MM.1S (cell line): ENCODE data around the gene ARHGAP32.
"Not testable (repeated sequence)": the region's sequence is repeated elsewhere in the genome, so short reads cannot be mapped to it uniquely, and the experiment has no call there.

Experiments used
- DNase-seq: peaks from one replicate; pipeline ENCODE4 v3.0.0-alpha.2; 2015
- H2AFZ ChIP-seq: fragments of 300-600 bp; sonication (generic); 2 replicates; pipeline ENCODE4 v1.6.0; 2016; ENCODE audit warnings: antibody characterized with exemption, low read length
- H3F3A ChIP-seq: fragments of 300-600 bp; sonication (generic); 2 replicates; pipeline ENCODE4 v1.6.1; 2016; ENCODE audit warnings: mild to moderate bottlenecking, antibody characterized with exemption, low read length, moderate library complexity, mixed read lengths; ENCODE audit not compliant: insufficient read depth
- H3K27ac ChIP-seq: fragments of 300-600 bp; sonication (generic); 2 replicates; pipeline ENCODE4 v1.5.1; 2016; ENCODE audit warnings: mild to moderate bottlenecking, low read length
- H3K27me3 ChIP-seq: fragments of 300-600 bp; sonication (generic); replicated peaks from 2 replicates; pipeline ENCODE4 v1.6.0; 2016; ENCODE audit warnings: low read length; ENCODE audit not compliant: insufficient read depth
- H3K36me3 ChIP-seq: fragments of 300-600 bp; sonication (generic); replicated peaks from 2 replicates; pipeline ENCODE4 v1.6.1; 2016; ENCODE audit warnings: mild to moderate bottlenecking, low read length, mixed read lengths; ENCODE audit not compliant: insufficient read depth
- H3K4me1 ChIP-seq: fragments of 300-600 bp; sonication (generic); 2 replicates; pipeline ENCODE4 v1.6.1; 2016; ENCODE audit warnings: low read length, mixed read lengths
- H3K4me2 ChIP-seq: fragments of 300-600 bp; sonication (generic); 2 replicates; pipeline ENCODE4 v1.6.0; 2016; ENCODE audit warnings: low read depth, low read length
- H3K4me3 ChIP-seq: fragments of 300-600 bp; sonication (generic); 2 replicates; pipeline ENCODE4 v1.5.1; 2016; ENCODE audit warnings: low read length, mixed read lengths
- H3K79me2 ChIP-seq: fragments of 300-600 bp; sonication (generic); 2 replicates; pipeline ENCODE4 v1.6.1; 2016; ENCODE audit warnings: mixed run types, low read length, mixed read lengths
- H3K9ac ChIP-seq: fragments of 300-600 bp; sonication (generic); 2 replicates; pipeline ENCODE4 v1.6.1; 2016; ENCODE audit warnings: low read length, mixed read lengths
- H3K9me2 ChIP-seq: fragments of 300-600 bp; sonication (generic); replicated peaks from 2 replicates; pipeline ENCODE4 v1.6.1; 2016; ENCODE audit warnings: mild to moderate bottlenecking, low read length, mixed read lengths; ENCODE audit not compliant: insufficient read depth
- H3K9me3 ChIP-seq: fragments of 300-600 bp; sonication (generic); replicated peaks from 2 replicates; pipeline ENCODE4 v1.6.1; 2016; ENCODE audit warnings: mild to moderate bottlenecking, low read length, mixed read lengths; ENCODE audit not compliant: insufficient read depth
- H4K20me1 ChIP-seq: fragments of 300-600 bp; sonication (generic); 2 replicates; pipeline ENCODE4 v1.6.1; 2016; ENCODE audit warnings: mild to moderate bottlenecking, low read length, moderate library complexity, mixed read lengths; ENCODE audit not compliant: insufficient read depth
- EZH2 ChIP-seq: fragments of 300-600 bp; sonication (generic); optimal IDR thresholded peaks from 2 replicates; pipeline ENCODE3; 2017; ENCODE audit warnings: low read depth, mild to moderate bottlenecking, antibody characterized with exemption, low read length, mixed read lengths
- EZH2phosphoT487 ChIP-seq: fragments of 300-600 bp; sonication (generic); IDR thresholded peaks from 2 replicates; pipeline ENCODE4 v1.6.1; 2018; ENCODE audit warnings: antibody characterized with exemption, low read length
- TF ChIP-seq, protein P1 (sequence below): fragments of 300-600 bp; sonication (generic); IDR thresholded peaks from 2 replicates; pipeline ENCODE4 v1.5.1; 2016; ENCODE audit warnings: antibody characterized with exemption, low read length, mixed read lengths

ARHGAP32 gene

GRCh38 chr11:129012880-129013279, 179.2 kb downstream of the ARHGAP32 start:
- no peak overlapping the region for H3K27ac ChIP-seq

GRCh38 chr11:129006161-129006560, 186.0 kb downstream of the ARHGAP32 start:
- H3K27me3 ChIP-seq, result no peaks in the 10 kb centered on the region

More at GRCh38 chr11:129012880-129013279, 179.2 kb downstream of the ARHGAP32 start:
- H3K79me2 ChIP-seq, result no peaks in the 10 kb centered on the region
- no peak overlapping the region for H2AFZ ChIP-seq
- H3K4me1 ChIP-seq, result no peaks in the 10 kb centered on the region
- no peaks in the 10 kb centered on the region for H3K9me2 ChIP-seq
- no peak for DNase-seq
- H3K4me3 ChIP-seq, result no peak overlapping the region
- H3K9me3 ChIP-seq, result no peaks in the 10 kb centered on the region
- TF ChIP-seq, protein P1, sequence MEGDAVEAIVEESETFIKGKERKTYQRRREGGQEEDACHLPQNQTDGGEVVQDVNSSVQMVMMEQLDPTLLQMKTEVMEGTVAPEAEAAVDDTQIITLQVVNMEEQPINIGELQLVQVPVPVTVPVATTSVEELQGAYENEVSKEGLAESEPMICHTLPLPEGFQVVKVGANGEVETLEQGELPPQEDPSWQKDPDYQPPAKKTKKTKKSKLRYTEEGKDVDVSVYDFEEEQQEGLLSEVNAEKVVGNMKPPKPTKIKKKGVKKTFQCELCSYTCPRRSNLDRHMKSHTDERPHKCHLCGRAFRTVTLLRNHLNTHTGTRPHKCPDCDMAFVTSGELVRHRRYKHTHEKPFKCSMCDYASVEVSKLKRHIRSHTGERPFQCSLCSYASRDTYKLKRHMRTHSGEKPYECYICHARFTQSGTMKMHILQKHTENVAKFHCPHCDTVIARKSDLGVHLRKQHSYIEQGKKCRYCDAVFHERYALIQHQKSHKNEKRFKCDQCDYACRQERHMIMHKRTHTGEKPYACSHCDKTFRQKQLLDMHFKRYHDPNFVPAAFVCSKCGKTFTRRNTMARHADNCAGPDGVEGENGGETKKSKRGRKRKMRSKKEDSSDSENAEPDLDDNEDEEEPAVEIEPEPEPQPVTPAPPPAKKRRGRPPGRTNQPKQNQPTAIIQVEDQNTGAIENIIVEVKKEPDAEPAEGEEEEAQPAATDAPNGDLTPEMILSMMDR, result no peak
- TF ChIP-seq EZH2phosphoT487 (no peak), EZH2 (no peak)
- H3K4me2 ChIP-seq, result no peak overlapping the region
- no peaks in the 10 kb centered on the region for H4K20me1 ChIP-seq
- H3K27me3 ChIP-seq, result no peaks in the 10 kb centered on the region
- no peaks in the 10 kb centered on the region for H3K36me3 ChIP-seq
- H3F3A ChIP-seq, result no peaks in the 10 kb centered on the region
- no peak overlapping the region for H3K9ac ChIP-seq

GRCh38 chr11:128999165-128999564, 193.0 kb downstream of the ARHGAP32 start:
- H3K4me1 ChIP-seq, DNase-seq, H2AFZ ChIP-seq, H3K27me3 ChIP-seq, H3K9me2 ChIP-seq, H3K4me3 ChIP-seq, H4K20me1 ChIP-seq, H3K9me3 ChIP-seq, H3K27ac ChIP-seq, H3F3A ChIP-seq, H3K79me2 ChIP-seq, H3K9ac ChIP-seq, H3K4me2 ChIP-seq, H3K36me3 ChIP-seq: not testable (repeated sequence)

More at GRCh38 chr11:129006161-129006560, 186.0 kb downstream of the ARHGAP32 start:
- Histone ChIP-seq H3K9me2 (no peaks in the 10 kb centered on the region), H3F3A (no peaks in the 10 kb centered on the region), H3K9ac (no peak overlapping the region), H4K20me1 (no peaks in the 10 kb centered on the region), H3K27ac (no peak overlapping the region), H3K4me2 (no peak overlapping the region), H3K4me3 (no peak overlapping the region), H3K79me2 (no peaks in the 10 kb centered on the region), H2AFZ (no peak overlapping the region), H3K36me3 (no peaks in the 10 kb centered on the region), H3K9me3 (no peaks in the 10 kb centered on the region), H3K4me1 (no peaks in the 10 kb centered on the region)
- DNase-seq, result no peak
- TF ChIP-seq, protein P1, result no peak
- TF ChIP-seq EZH2phosphoT487, result no peak
- no peak for TF ChIP-seq EZH2

GRCh38 chr11:128988242-128988970, 203.7 kb downstream of the ARHGAP32 start:
- Histone ChIP-seq H3F3A (no peaks in the 10 kb centered on the region), H3K79me2 (no peaks in the 10 kb centered on the region), H3K9me2 (no peaks in the 10 kb centered on the region), H3K36me3 (no peaks in the 10 kb centered on the region), H2AFZ (no peak overlapping the region), H3K27ac (no peak overlapping the region), H3K27me3 (no peaks in the 10 kb centered on the region), H3K9ac (no peak overlapping the region), H3K4me2 (no peak overlapping the region), H3K4me1 (no peaks in the 10 kb centered on the region), H4K20me1 (no peaks in the 10 kb centered on the region), H3K4me3 (no peak overlapping the region), H3K9me3 (no peaks in the 10 kb centered on the region)
- no peak for DNase-seq
- TF ChIP-seq EZH2phosphoT487 (no peak), EZH2 (no peak)
- TF ChIP-seq, protein P1, result no peak
